Measurements from ENCODE around the gene SLC16A1. TPM values are rescaled to one million over a fixed set of nuclear protein-coding genes. Genes with fewer than 3 reads are reported as not detected.
"Not testable (repeated sequence)": the region's sequence is repeated elsewhere in the genome, so short reads cannot be mapped to it uniquely, and the experiment has no call there.

Gene SLC16A1
- total RNA-seq, 4 donors from 2014 or later: 13.1 to 20.7 (median 15.7) TPM

DNA sequence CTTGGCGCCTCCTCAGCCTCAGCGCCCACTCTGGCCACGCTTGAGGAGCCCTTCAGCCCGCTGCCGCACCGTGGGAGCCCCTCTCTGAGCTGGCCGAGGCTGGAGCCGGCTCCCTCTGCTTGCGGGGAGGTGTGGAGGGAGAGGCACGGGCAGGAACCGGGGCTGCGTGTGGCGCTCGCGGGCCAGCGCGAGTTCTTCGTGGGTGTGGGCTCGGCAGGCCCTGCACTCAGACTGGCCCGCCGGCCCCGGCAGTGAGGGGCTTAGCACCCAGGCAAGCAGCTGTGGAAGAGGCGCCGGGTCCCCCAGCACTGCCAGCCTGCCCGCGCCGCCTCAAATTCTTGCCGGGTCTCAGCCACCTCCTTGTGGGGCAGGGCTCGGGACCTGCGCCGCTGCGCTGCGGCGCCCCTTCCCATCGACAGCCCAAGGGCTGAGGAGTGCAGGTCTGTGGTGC, 61.4 kb downstream of the SLC16A1 start:
- H3K4me1 ChIP-seq: no peaks in the 10 kb centered on the region
- 88 to 90% methylated on average over 10 to 31 of the region's 35 CpGs for WGBS, 2 donors
- H3K27me3 ChIP-seq: no peaks in the 10 kb centered on the region
- H3K36me3 ChIP-seq: no peaks in the 10 kb centered on the region
- no peak overlapping the region for H3K4me3 ChIP-seq
- no peak for DNase-seq (ENCODE audit: low spot score in 2 of 2)
- no peak overlapping the region for H3K27ac ChIP-seq
- TF ChIP-seq POLR2A (IDR thresholded peaks at IDR 0.05): no peak
- TF ChIP-seq EP300 (IDR thresholded peaks at IDR 0.05): no peak
- TF ChIP-seq, protein P1, sequence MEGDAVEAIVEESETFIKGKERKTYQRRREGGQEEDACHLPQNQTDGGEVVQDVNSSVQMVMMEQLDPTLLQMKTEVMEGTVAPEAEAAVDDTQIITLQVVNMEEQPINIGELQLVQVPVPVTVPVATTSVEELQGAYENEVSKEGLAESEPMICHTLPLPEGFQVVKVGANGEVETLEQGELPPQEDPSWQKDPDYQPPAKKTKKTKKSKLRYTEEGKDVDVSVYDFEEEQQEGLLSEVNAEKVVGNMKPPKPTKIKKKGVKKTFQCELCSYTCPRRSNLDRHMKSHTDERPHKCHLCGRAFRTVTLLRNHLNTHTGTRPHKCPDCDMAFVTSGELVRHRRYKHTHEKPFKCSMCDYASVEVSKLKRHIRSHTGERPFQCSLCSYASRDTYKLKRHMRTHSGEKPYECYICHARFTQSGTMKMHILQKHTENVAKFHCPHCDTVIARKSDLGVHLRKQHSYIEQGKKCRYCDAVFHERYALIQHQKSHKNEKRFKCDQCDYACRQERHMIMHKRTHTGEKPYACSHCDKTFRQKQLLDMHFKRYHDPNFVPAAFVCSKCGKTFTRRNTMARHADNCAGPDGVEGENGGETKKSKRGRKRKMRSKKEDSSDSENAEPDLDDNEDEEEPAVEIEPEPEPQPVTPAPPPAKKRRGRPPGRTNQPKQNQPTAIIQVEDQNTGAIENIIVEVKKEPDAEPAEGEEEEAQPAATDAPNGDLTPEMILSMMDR (IDR thresholded peaks at IDR 0.05): no peak
- peaks cover 0 to 40% (median 2%) of the 10 kb centered on the region in 4 donors for H3K9me3 ChIP-seq

DNA sequence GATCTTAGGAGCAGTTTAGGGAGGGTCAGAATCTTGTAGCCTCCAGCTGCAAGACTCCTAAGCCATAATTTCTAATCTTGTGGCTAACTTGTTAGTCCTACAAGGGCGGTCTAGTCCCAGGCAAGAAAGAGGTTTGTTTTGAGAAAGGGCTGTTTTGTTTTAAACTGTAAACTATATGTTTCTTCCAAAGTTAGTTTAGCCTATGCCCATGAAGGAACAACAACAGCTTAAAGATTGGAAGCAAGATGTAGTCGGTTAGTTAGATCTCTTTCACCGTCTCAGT, 62.0 kb downstream of the SLC16A1 start:
- no peak overlapping the region for H3K4me3 ChIP-seq
- TF ChIP-seq, protein P1 (IDR thresholded peaks at IDR 0.05): no peak
- no peak for TF ChIP-seq EP300 (IDR thresholded peaks at IDR 0.05)
- TF ChIP-seq POLR2A (IDR thresholded peaks at IDR 0.05): no peak
- WGBS, 2 donors: 95 to 99% methylated on average over 3 of the region's 3 CpGs

DNA sequence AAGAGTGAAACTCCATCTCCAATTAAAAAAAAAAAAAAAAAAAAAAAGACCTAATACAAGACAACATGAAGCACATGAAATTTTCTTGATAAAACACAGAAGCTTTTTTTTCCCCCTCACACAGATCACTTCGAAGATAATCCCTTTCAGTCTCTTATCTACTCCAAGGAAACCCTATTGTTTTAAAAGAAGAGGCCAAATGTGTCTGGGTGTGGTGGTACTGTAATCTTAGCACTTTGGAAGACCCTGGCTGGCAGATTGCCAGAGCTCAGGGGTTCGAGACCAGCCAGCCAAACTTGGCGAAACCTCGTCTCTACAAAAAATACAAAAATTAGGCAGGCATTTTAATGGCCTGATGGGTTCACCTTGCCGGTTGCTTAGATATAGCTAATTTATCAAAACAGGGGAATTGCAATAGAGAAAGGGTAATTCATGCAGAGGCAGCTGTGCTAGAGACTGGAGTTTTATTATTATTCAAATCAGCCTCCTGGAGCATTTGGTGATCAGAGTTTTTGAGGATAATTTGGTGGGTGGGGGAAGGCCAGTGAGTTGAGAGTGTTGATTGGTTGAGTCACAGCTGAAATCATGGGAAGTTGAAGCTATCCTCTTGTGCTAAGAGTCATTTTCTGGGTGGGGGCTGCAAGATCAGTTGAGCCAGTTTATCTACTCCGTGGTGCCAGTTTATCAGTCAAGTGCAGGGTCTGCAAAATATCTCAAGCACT, 62.5 kb downstream of the SLC16A1 start:
- no peak overlapping the region for H3K27ac ChIP-seq
- H3K9me3 ChIP-seq: peaks cover 0 to 40% (median 2%) of the 10 kb centered on the region in 4 donors
- TF ChIP-seq POLR2A (IDR thresholded peaks at IDR 0.05) (no peak), EP300 (IDR thresholded peaks at IDR 0.05) (no peak)
- TF ChIP-seq, protein P1 (IDR thresholded peaks at IDR 0.05): no peak
- H3K4me1 ChIP-seq: no peaks in the 10 kb centered on the region
- no peak overlapping the region for H3K4me3 ChIP-seq
- WGBS, 2 donors: 87 to 90% methylated on average over 6 of the region's 6 CpGs
- H3K36me3 ChIP-seq: no peaks in the 10 kb centered on the region
- no peak for DNase-seq (ENCODE audit: low spot score in 2 of 2)
- no peaks in the 10 kb centered on the region for H3K27me3 ChIP-seq

More for the DNA sequence above, 62.0 kb downstream of the SLC16A1 start:
- Histone ChIP-seq H3K27ac (no peak overlapping the region), H3K27me3 (no peaks in the 10 kb centered on the region), H3K4me1 (no peaks in the 10 kb centered on the region), H3K36me3 (no peaks in the 10 kb centered on the region), H3K9me3 (peaks cover 0 to 40% (median 2%) of the 10 kb centered on the region in 4 donors)
- DNase-seq (ENCODE audit: low spot score in 2 of 2): no peak

DNA sequence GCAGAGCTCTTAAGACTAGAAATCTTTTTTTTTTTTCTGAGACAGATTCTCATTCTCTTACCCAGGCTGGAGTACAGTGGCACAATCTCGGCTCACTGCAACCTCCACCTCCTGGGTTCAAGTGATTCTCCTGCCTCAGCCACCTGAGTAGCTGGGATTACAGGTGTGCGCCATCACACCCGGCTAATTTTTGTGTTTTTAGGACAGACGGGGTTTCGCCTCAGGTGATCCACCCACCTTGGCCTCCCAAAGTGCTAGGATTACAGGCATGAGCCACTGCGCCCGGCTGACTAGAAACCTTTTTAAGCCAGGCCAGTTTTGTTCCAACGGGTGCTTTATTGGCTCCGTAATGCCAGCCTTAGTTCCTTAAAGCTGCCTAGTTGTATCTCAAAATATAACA, 66.1 kb downstream of the SLC16A1 start:
- H3K36me3 ChIP-seq, H3K27me3 ChIP-seq: not testable (repeated sequence)
- 88 to 96% methylated on average over 9 of the region's 9 CpGs for WGBS, 2 donors

DNA sequence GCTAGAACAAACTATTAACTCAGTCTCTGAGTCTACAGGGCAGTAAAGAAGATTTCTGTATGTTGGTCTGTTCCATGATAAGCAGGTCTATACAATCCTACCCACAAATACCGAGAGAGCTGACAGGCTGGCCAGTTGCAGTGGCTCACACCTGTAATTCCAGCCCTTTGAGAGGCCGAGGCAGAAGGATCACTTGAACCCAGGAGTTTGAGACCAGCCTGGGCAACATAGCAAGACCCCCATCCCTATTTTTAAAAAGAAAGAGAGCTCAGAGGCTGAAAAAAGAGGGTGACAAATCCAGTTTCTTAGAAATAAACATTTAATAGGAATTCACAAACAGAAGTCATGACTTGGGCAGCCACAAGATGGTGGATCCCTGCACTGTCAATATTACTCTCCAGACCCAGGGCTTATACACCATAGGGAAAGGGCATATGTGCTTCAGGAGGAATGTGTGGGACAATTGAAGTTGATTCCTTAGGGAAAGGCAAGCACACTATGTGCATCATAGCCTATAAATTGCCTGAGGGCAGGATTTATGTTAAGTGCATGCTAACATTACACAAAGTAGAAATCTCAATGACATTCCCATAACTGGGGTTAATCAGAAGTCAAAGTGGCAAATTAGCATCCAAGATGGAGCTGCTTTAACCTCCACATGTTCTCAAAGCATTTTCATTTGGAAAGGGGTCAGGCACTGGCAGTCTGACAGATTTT, 66.8 kb downstream of the SLC16A1 start:
- Histone ChIP-seq H3K4me3 (no peak overlapping the region), H3K4me1 (no peaks in the 10 kb centered on the region), H3K27me3 (no peaks in the 10 kb centered on the region), H3K9me3 (peaks cover 0 to 13% (median 2%) of the 10 kb centered on the region in 4 donors), H3K36me3 (no peaks in the 10 kb centered on the region), H3K27ac (no peak overlapping the region)
- DNase-seq (ENCODE audit: low spot score in 2 of 2): no peak
- TF ChIP-seq POLR2A (IDR thresholded peaks at IDR 0.05) (no peak), EP300 (IDR thresholded peaks at IDR 0.05) (no peak)
- TF ChIP-seq, protein P1 (IDR thresholded peaks at IDR 0.05): no peak
- 55 to 66% methylated on average over 2 of the region's 2 CpGs for WGBS, 2 donors

More for the DNA sequence above, 66.1 kb downstream of the SLC16A1 start:
- not testable (repeated sequence) for H3K27ac ChIP-seq; H3K4me3 ChIP-seq; DNase-seq (ENCODE audit: low spot score in 2 of 2); H3K4me1 ChIP-seq
- H3K9me3 ChIP-seq: peaks cover 0 to 18% (median 2%) of the 10 kb centered on the region in 4 donors

All from tibial nerve (tissue), 4 donors.